K562 (cell line): ENCODE data around the gene PRDM16. TPM values are rescaled to one million over a fixed set of nuclear protein-coding genes. Genes with fewer than 3 reads are reported as not detected.
A peak's percentile ranks its signal among the peaks of the same experiment; 100 is the strongest.

ENCODE experiments used
- ATAC-seq: fragments of 200-7000 bp; cut with Tn5 transposase; 3 replicates; pipeline ENCODE4 v1.9.1; 2020; ENCODE audit warnings: moderate library complexity
- BruUV-seq: library from RNA; stranded (reverse); fragments of 400-500 nt; replicated peaks from 2 replicates; lab custom pipeline; 2021; lab: Mats Ljungman, UMichigan
- CTCF ChIA-PET: fragments of 300-600 bp; formaldehyde crosslinking; extraction: SDS; loops from one replicate; lab custom pipeline; 2021; ENCODE audit warnings: low intra/inter-chr PET ratio; lab: Yijun Ruan, JAX
- POLR2A ChIA-PET: fragments of 300-600, 350-650 bp; sonication (Branson Sonifier 250); formaldehyde crosslinking; extraction: SDS; loops from one replicate; lab custom pipeline; 2021; ENCODE audit warnings: antibody characterized with exemption, inconsistent platforms; lab: Yijun Ruan, JAX
- DNase-seq, 4 experiments: peaks; one replicate each; pipeline versions ENCODE4 v3.0.0 to v3.0.0-alpha.2; 2011 to 2018; ENCODE audit warnings: low spot score in 3 of 4, mixed read lengths in 3 of 4; ENCODE audit errors: extremely low read depth in 1 of 4
- FAIRE-seq: peaks from 2 replicates; lab custom pipeline; 2011; peaks lifted over from hg19 to GRCh38; lab: Jason Lieb, UNC
- H2AFZ ChIP-seq: 2 replicates; pipeline ENCODE4 v1.6.0; 2011; ENCODE audit warnings: low read depth, low read length, control low read depth, inconsistent platforms
- H3K27ac ChIP-seq: fragments of 200-600 bp; 3 replicates; pipeline ENCODE4 v1.8.0; 2011; ENCODE audit warnings: low read depth, mild to moderate bottlenecking, control low read depth, inconsistent platforms, low read length, moderate library complexity, mixed read lengths; ENCODE audit errors: extremely low read depth
- H3K27me3 ChIP-seq, 2 experiments: fragments of 300-600 bp in 1 of 2; 2 replicates in 1 of 2; 3 replicates in 1 of 2; pipeline versions ENCODE4 v1.6.0 to v1.8.0; 2011; ENCODE audit warnings: inconsistent platforms in 2 of 2, low read length in 2 of 2, mild to moderate bottlenecking in 1 of 2, mixed read lengths in 1 of 2, moderate library complexity in 1 of 2; ENCODE audit not compliant: control insufficient read depth in 2 of 2, insufficient read depth in 2 of 2
- H3K36me3 ChIP-seq: fragments of 300-600 bp; 3 replicates; pipeline ENCODE4 v1.8.0; 2011; ENCODE audit warnings: mild to moderate bottlenecking, low read length, inconsistent platforms; ENCODE audit not compliant: control insufficient read depth, insufficient read depth
- H3K4me1 ChIP-seq, 2 experiments: fragments of 200-600 bp in 1 of 2; replicated peaks in 1 of 2; 2 replicates in 1 of 2; 3 replicates in 1 of 2; pipeline versions ENCODE4 v1.5.1 to v1.8.0; 2011; ENCODE audit warnings: inconsistent platforms in 2 of 2, low read length in 2 of 2, mild to moderate bottlenecking in 1 of 2, mixed read lengths in 1 of 2, moderate library complexity in 1 of 2; ENCODE audit not compliant: control insufficient read depth in 2 of 2, insufficient read depth in 2 of 2
- H3K4me2 ChIP-seq: 2 replicates; pipeline ENCODE4 v1.6.1; 2011; ENCODE audit warnings: low read length, control low read depth, inconsistent platforms, mixed read lengths; ENCODE audit not compliant: insufficient read depth
- H3K4me3 ChIP-seq: fragments of 200-600 bp; sonication (generic), shearing (Covaris generic); 2 replicates; pipeline ENCODE4 v1.5.1; 2016; ENCODE audit warnings: control low read depth, inconsistent platforms
- H3K79me2 ChIP-seq: fragments of 200-600 bp; 3 replicates; pipeline ENCODE4 v1.8.0; 2011; ENCODE audit warnings: low read length, inconsistent platforms; ENCODE audit not compliant: control insufficient read depth, insufficient read depth
- H3K9ac ChIP-seq, 2 experiments: 2 replicates each; pipeline versions ENCODE4 v1.6.0 to v1.6.1; 2011; ENCODE audit warnings: low read depth in 2 of 2, low read length in 2 of 2, control low read depth in 1 of 2, inconsistent platforms in 1 of 2, mild to moderate bottlenecking in 1 of 2, mixed read lengths in 1 of 2; ENCODE audit not compliant: insufficient read depth in 1 of 2
- H3K9me1 ChIP-seq: one replicate; pipeline ENCODE4 v1.6.0; 2011; ENCODE audit warnings: inconsistent platforms, mild to moderate bottlenecking, low read length, moderate library complexity; ENCODE audit not compliant: control insufficient read depth, insufficient read depth
- H3K9me3 ChIP-seq: replicated peaks from 2 replicates; pipeline ENCODE4 v1.5.1; 2011; ENCODE audit warnings: low read depth, low read length, inconsistent platforms; ENCODE audit not compliant: control insufficient read depth, insufficient read depth
- H4K20me1 ChIP-seq: replicated peaks from 2 replicates; pipeline ENCODE4 v1.6.1; 2011; ENCODE audit warnings: low read length, inconsistent platforms, mixed read lengths; ENCODE audit not compliant: control insufficient read depth, insufficient read depth
- KDM1A ChIP-seq, 2 experiments: fragments of 450-650 bp; IDR thresholded peaks; 2 replicates each; pipeline ENCODE4 v1.6.1; 2016; ENCODE audit warnings: mild to moderate bottlenecking in 2 of 2
- POU5F1 ChIP-seq: fragments of 150-350 bp; IDR thresholded peaks from 2 replicates; pipeline ENCODE4 v1.6.1; 2014; ENCODE audit warnings: borderline replicate concordance, low read length, low read depth, mild to moderate bottlenecking; ENCODE audit not compliant: partially characterized antibody
- PTTG1 ChIP-seq: fragments of 450-650 bp; IDR thresholded peaks from 2 replicates; pipeline ENCODE4 v1.6.1; 2016; ENCODE audit warnings: low read depth, mild to moderate bottlenecking, missing genetic modification characterization, missing compliant biosample characterization
- SREBF2 ChIP-seq: sonication (generic); formaldehyde crosslinking; IDR thresholded peaks from 2 replicates; pipeline ENCODE4 v1.4.0; 2020; ENCODE audit warnings: mild to moderate bottlenecking, missing genetic modification reagents
- WGBS: fragments of 100-300 bp; shearing (Covaris generic); methylation state at CpG from one replicate; pipeline ENCODE4 v1.1.6; 2016; ENCODE audit warnings: low coverage, mixed read lengths; ENCODE audit not compliant: insufficient coverage; ENCODE audit errors: missing lambda C conversion rate; 5-methylcytosine and 5-hydroxymethylcytosine counted together
- in situ Hi-C: fragments of 300-500 bp; cut with MboI; formaldehyde crosslinking; loops from 4 replicates; pipeline ENCODE4 v1.15.0; 2018; ENCODE audit warnings: inconsistent platforms, mixed read lengths
- intact Hi-C: fragments of 100-400 bp; cut with micrococcal nuclease; formaldehyde crosslinking; loops from 2 replicates; pipeline ENCODE4 v1.14.2; 2022
- polyA plus RNA-seq, 8 experiments: library from polyadenylated mRNA; depleted of rRNA in 4 of 8; stranded (reverse) in 5 of 8; unstranded in 3 of 8; fragments of >200 nt; fragmentation: Nextera tagmentation in 2 of 8; fragmentation: Illumina TruSeq in 1 of 8; extraction: Ambion mirVana in 2 of 8; extraction: Trizol in 1 of 8; gene quantifications; 2 replicates each; pipeline versions ENCODE4 v1.2.1 to v1.2.3, GENCODE V29; 2011 to 2014; ENCODE audit warnings: inconsistent platforms in 1 of 8, missing spikeins in 1 of 8
- total RNA-seq, 7 experiments: library from RNA; depleted of rRNA in 6 of 7; stranded (reverse); fragments of >200 nt in 6 of 7; fragmentation: Illumina TruSeq in 2 of 7; extraction: Trizol in 2 of 7; gene quantifications; 2 replicates each; pipeline versions ENCODE4 v1.2.1 to v1.2.3, GENCODE V29; 2011 to 2021; ENCODE audit warnings: low replicate concordance in 1 of 7
- TF ChIP-seq, protein P1 (sequence below): sonication (generic); formaldehyde crosslinking; IDR thresholded peaks from 2 replicates; pipeline ENCODE4 v1.9.0; 2022; ENCODE audit warnings: mild to moderate bottlenecking, missing genetic modification reagents
- TF ChIP-seq, protein P2 (sequence below), 2 experiments: fragments of 450-650 bp in 1 of 2; sonication (generic) in 1 of 2; formaldehyde crosslinking; conservative IDR thresholded peaks; 2 replicates each; pipeline versions ENCODE4 v1.4.0 to v1.8.1; 2020 to 2022; ENCODE audit warnings: mild to moderate bottlenecking in 1 of 2, missing genetic modification reagents in 1 of 2

Gene PRDM16
- total and polyA plus RNA-seq, 9 of the 15 experiments (the other 6 are each of a cell fraction or from before 2014, with no cell fraction given) = 0.10 to 0.27 TPM; not detected in 7

DNA sequence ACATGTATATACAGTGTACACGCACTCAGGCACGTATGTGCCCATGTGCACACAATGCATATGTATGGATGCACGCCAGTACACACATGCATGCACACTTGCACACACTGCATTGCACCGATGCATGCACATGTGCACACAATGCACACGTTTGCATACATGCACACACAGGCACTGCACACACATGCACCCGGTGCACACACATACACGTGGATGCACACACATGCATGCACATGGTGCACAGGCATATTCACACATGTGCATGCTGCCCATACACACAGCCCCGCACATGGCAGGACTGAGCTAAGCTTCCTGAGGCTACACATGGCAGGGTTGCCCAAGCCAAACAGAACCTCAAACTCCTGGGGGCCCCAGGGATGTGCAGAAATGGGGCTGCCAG, 405.0 kb downstream of the PRDM16 start:
- peaks cover 0 to 25% of the 10 kb centered on the region in 2 experiments; a peak in 4 of 5 replicates for H3K27me3 ChIP-seq
- intact Hi-C loops = no loop called here
- no peaks in the 10 kb centered on the region for H3K79me2 ChIP-seq
- no peak overlapping the region for H3K4me3 ChIP-seq
- H2AFZ ChIP-seq = no peak overlapping the region
- H3K4me2 ChIP-seq = no peak overlapping the region
- WGBS = 1% methylated on average over 8 of the region's 8 CpGs
- H3K9me1 ChIP-seq = peaks cover 4% of the 10 kb centered on the region
- no TSS peak for BruUV-seq
- no peaks in the 10 kb centered on the region for H3K36me3 ChIP-seq
- in situ Hi-C loops = no loop called here
- no peak overlapping the region for H3K9ac ChIP-seq
- peaks cover 16% of the 10 kb centered on the region; the same call in 1 of the 2 replicates for H4K20me1 ChIP-seq
- POLR2A ChIA-PET = interaction anchor here (0.7 kb wide), 1 partner anchor 57 kb away, joined by 3 read pairs; no protein-coding TSS in a partner anchor
- no peaks in the 10 kb centered on the region for H3K9me3 ChIP-seq
- ATAC-seq (no peak), FAIRE-seq (no peak), DNase-seq (no peak)
- peaks cover 0 to 60% of the 10 kb centered on the region in 2 experiments; a peak in 3 of 5 replicates for H3K4me1 ChIP-seq
- CTCF ChIA-PET = no interaction called here
- H3K27ac ChIP-seq = no peak overlapping the region
- TF ChIP-seq, protein P1, sequence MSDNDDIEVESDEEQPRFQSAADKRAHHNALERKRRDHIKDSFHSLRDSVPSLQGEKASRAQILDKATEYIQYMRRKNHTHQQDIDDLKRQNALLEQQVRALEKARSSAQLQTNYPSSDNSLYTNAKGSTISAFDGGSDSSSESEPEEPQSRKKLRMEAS (CRISPR knock-in tag) = 0 out of 2 replicates have a peak, but pooled peaks have one; percentile 15
- TF ChIP-seq POU5F1 (no peak), SREBF2 (CRISPR knock-in tag) (no peak), KDM1A (IDR thresholded peaks at IDR 0.05) (peak in 1 of 2 experiments; percentile 86; a peak in 2 of 4 replicates), PTTG1 (tag) (no peak)
- TF ChIP-seq, protein P2, sequence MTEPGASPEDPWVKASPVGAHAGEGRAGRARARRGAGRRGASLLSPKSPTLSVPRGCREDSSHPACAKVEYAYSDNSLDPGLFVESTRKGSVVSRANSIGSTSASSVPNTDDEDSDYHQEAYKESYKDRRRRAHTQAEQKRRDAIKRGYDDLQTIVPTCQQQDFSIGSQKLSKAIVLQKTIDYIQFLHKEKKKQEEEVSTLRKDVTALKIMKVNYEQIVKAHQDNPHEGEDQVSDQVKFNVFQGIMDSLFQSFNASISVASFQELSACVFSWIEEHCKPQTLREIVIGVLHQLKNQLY (CRISPR knock-in tag; conservative IDR thresholded peaks at IDR 0.05) = no peak
